ENCODE data around the gene HSPB6. TPM values are rescaled to one million over a fixed set of nuclear protein-coding genes. Genes with fewer than 3 reads are reported as not detected.

HSPB6 gene
- total and polyA plus RNA-seq, 2 of the 8 experiments (the other 6 are each of a cell fraction or from before 2014, with no cell fraction given), result 0.91 TPM; not detected in 1

DNA sequence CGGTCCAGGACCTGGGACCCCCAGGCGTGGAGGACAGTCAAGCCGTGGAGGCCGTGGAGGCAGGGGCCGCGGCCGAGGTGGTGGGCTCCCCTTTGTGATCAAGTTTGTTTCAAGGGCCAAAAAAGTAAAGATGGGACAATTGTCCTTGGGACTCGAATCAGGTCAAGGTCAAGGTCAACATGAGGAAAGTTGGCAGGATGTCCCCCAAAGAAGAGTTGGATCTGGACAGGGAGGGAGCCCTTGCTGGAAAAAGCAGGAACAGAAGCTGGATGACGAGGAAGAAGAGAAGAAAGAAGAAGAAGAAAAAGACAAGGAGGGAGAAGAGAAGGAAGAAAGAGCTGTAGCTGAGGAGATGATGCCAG, 36.7 kb downstream of the HSPB6 start:
- Histone ChIP-seq H3K4me2 (ENCODE audit: insufficient read depth in 1 of 2, low read depth in 2 of 2, low read length in 2 of 2) (no peak overlapping the region), H3K56ac (replicated peaks; ENCODE audit: insufficient read length, low read depth, low read length) (no peak overlapping the region), H3K23me2 (ENCODE audit: low read depth, low read length) (peaks cover 13% of the 10 kb centered on the region), H2AK5ac (ENCODE audit: low read depth, low read length) (no peak overlapping the region), H4K5ac (ENCODE audit: insufficient read length, low read depth, low read length) (no peak overlapping the region), H3K9me3 (ENCODE audit: insufficient read depth in 2 of 2, low read depth in 1 of 2, low read length in 1 of 2) (no peaks in the 10 kb centered on the region), H4K91ac (replicated peaks; ENCODE audit: insufficient read length, low read length) (no peak overlapping the region), H3K14ac (ENCODE audit: insufficient read length) (no peak overlapping the region), H3K79me1 (ENCODE audit: low read depth, low read length) (peaks cover 8% of the 10 kb centered on the region), H3K79me2 (ENCODE audit: control insufficient read depth in 1 of 2, insufficient read depth in 2 of 2, low read length in 2 of 2) (peaks cover 0 to 20% of the 10 kb centered on the region in 2 experiments; a peak in 3 of 4 replicates), H2BK120ac (replicated peaks; ENCODE audit: low read depth, low read length) (no peak overlapping the region), H3K4me3 (ENCODE audit: extremely low read depth in 1 of 4, insufficient read depth in 2 of 4, low read depth in 3 of 4, low read length in 4 of 4) (no peak overlapping the region), H2BK5ac (ENCODE audit: low read depth, low read length) (no peak overlapping the region), H3K4ac (replicated peaks; ENCODE audit: insufficient read length, low read depth, low read length) (no peak overlapping the region), H2AFZ (ENCODE audit: low read length) (no peak overlapping the region), H2BK12ac (ENCODE audit: low read depth, low read length) (no peak overlapping the region), H2BK15ac (ENCODE audit: low read length) (no peak overlapping the region), H3K27me3 (replicated peaks in 1 of 4; ENCODE audit: control insufficient read depth in 3 of 4, extremely low read depth in 1 of 4, insufficient read depth in 3 of 4, low read length in 3 of 4) (no peaks in the 10 kb centered on the region), H3K18ac (ENCODE audit: extremely low read depth, low read length) (no peak overlapping the region), H4K8ac (ENCODE audit: extremely low read depth, insufficient read depth, low read length) (no peak overlapping the region), H3K4me1 (replicated peaks in 1 of 4; ENCODE audit: control insufficient read depth in 3 of 4, insufficient read depth in 4 of 4, low read length in 3 of 4) (peaks cover 0 to 16% (median 10%) of the 10 kb centered on the region in 4 experiments; a peak in 6 of 7 replicates), H3K23ac (ENCODE audit: insufficient read length) (no peak overlapping the region), H2BK20ac (ENCODE audit: low read length) (no peak overlapping the region), H4K20me1 (replicated peaks in 1 of 2; ENCODE audit: control insufficient read depth in 1 of 2, insufficient read depth in 2 of 2, low read length in 2 of 2) (peaks cover 7 to 9% of the 10 kb centered on the region in 2 experiments), H3K27ac (ENCODE audit: low read depth, low read length) (no peak overlapping the region), H3K9ac (replicated peaks in 1 of 4; ENCODE audit: extremely low read depth in 1 of 4, low read depth in 3 of 4, low read length in 3 of 4) (no peak overlapping the region), H3K36me3 (ENCODE audit: control insufficient read depth in 2 of 4, insufficient read depth in 4 of 4, low read length in 3 of 4) (peaks cover 19 to 42% (median 27%) of the 10 kb centered on the region in 4 experiments)
- WGBS, 2 experiments (ENCODE audit: extremely low coverage in 1 of 2, insufficient coverage in 1 of 2, insufficient read length in 1 of 2, insufficient replicate concordance in 2 of 2, low coverage in 1 of 2, low lambda C conversion rate in 2 of 2, missing lambda C conversion rate in 1 of 2), result 93% methylated on average over 9 of the region's 9 CpGs; no CpG with 5 or more reads in 1 of the 2 experiments
- DNase-seq (ENCODE audit: low read depth in 1 of 2, low spot score in 2 of 2) (no peak), FAIRE-seq (no peak)
- TF ChIP-seq SP1 (IDR thresholded peaks at IDR 0.05; ENCODE audit: low read depth, low read length), result no peak
- TF ChIP-seq RNF2 (IDR thresholded peaks at IDR 0.05; ENCODE audit: borderline replicate concordance, low read depth, low read length, missing control alignments, poor library complexity, severe bottlenecking), result no peak
- TF ChIP-seq SRF (IDR thresholded peaks at IDR 0.05; ENCODE audit: low read depth, low read length), result no peak
- TF ChIP-seq NRF1 (IDR thresholded peaks at IDR 0.05; ENCODE audit: low read depth, low read length), result no peak
- TF ChIP-seq, protein P1, sequence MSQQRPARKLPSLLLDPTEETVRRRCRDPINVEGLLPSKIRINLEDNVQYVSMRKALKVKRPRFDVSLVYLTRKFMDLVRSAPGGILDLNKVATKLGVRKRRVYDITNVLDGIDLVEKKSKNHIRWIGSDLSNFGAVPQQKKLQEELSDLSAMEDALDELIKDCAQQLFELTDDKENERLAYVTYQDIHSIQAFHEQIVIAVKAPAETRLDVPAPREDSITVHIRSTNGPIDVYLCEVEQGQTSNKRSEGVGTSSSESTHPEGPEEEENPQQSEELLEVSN (IDR thresholded peaks at IDR 0.05), result no peak
- CTCF ChIA-PET (ENCODE audit: partially characterized antibody), result interaction anchor here (0.7 to 11.8 kb wide), 4 partner anchors 18 to 252 kb away, joined by 3 to 80 read pairs (median 4); partner anchors contain the start of gene IGFLR1
- POLR2A ChIA-PET (ENCODE audit: partially characterized antibody), result interaction anchor here (1.6 to 5.0 kb wide), 2 partner anchors 17 to 26 kb away, joined by 3 to 54 read pairs; partner anchors contain the start of genes PSENEN and U2AF1L4

All from H1 (cell line).